GM19455 (cell line): Measurements from ENCODE around the gene SLC2A10.

Experiments
- ATAC-seq: cut with Tn5 transposase; IDR thresholded peaks from one replicate; pipeline ENCODE4 v1.9.1; 2021; ENCODE audit not compliant: unreplicated experiment

The SLC2A10 gene

GRCh38 chr20:46701986-46702385 lies 7.5 kb upstream of the SLC2A10 start:
- ATAC-seq: no peak

GRCh38 chr20:46702447-46703203 lies 6.8 kb upstream of the SLC2A10 start:
- no peak for ATAC-seq

- ATAC-seq: no peak
Observed at GRCh38 chr20:46703435-46703834, 6.0 kb upstream of the SLC2A10 start.

DNA sequence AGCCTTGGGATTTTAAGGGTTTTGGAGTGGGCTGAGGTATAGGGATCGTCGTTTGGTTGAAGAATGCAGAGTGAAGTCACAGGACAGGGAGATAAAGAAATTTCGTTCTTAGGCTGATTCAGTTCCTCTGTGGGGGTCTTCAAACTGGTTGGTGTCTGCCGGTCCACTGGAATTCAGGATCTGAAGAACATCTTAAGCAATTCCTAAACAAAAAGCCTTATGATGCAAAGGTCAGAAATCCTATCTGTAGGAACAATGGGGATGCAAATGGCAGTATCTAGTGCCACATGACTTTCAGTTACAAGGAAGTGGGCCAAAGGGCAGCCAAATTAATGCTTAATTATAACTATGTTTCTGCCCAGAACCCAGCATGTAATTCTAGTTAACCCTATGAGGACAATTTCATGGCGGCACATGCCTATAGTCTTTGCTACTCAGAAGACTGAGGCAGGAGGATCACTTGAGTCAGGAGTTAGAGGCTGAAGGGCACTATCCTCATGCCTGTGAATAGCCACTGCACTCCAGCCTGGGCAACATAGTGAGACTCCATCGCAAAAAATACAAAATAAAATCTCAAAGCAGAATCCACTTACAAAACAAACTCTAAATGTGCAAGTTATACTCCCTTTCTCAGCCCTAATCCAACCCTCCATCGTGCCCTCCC lies 4.6 kb upstream of the SLC2A10 start:
- no peak for ATAC-seq

DNA sequence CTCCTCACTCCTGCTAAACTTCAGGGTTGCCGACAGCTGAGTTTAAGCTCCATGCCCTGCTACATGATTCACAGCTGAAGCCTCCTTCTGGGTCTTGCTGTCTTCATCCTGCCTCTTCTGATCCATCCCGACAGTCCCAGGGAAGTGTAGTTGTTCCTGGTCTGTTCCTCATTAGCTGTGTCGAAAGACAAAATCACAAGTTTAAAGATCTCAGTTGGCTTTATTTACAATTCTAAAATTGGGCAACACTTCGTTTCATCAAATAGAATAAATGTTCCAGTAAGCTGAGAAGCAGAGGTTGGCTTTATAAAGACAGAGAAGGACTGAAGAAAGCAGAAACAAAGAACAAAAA lies 4.1 kb upstream of the SLC2A10 start:
- ATAC-seq: no peak

- no peak for ATAC-seq
Observed at GRCh38 chr20:46706242-46706641, 3.2 kb upstream of the SLC2A10 start.

GRCh38 chr20:46708172-46708860 lies 1.1 kb upstream of the SLC2A10 start:
- ATAC-seq: no peak

GRCh38 chr20:46709055-46709458 lies 392 bp upstream of the SLC2A10 start:
- no peak for ATAC-seq

DNA sequence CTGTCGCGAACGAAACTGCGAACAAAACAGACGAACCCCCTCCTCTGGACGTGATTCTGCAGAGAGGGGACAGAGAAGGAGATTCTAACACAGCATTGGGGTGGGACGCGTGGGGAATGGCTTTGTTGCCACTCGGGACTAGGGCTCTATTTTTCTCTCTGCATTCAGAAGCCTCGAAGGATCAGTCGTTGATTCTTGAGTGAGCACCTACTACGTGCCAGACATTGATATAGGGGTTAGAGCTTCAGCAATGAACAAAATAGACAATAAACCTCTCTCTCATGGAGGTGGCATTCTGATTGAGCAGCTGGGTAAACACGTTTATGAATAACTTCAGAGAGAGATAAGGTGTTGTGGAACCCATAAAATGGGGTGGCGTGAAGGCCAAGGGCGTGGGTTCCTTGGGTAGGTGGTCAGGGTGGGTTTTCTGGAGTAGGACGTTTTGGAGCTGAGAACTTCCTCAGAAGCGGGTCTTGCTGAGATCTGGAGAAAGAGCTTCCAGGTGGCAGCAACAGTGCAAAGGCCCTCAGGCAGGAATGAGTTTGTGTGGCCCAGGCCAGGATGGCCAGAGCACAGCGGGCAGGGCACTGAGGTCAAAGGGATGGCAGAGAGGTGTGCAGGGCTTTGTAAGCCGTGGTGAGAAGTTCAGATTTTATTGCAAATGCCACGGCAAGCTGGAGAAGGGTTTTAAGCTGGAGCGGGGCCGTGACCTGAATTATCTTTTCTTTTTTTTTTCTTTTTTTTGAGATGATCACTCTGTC lies 884 bp downstream of the SLC2A10 start:
- ATAC-seq: no peak

GRCh38 chr20:46712056-46712636 lies 2.7 kb downstream of the SLC2A10 start:
- ATAC-seq: no peak

DNA sequence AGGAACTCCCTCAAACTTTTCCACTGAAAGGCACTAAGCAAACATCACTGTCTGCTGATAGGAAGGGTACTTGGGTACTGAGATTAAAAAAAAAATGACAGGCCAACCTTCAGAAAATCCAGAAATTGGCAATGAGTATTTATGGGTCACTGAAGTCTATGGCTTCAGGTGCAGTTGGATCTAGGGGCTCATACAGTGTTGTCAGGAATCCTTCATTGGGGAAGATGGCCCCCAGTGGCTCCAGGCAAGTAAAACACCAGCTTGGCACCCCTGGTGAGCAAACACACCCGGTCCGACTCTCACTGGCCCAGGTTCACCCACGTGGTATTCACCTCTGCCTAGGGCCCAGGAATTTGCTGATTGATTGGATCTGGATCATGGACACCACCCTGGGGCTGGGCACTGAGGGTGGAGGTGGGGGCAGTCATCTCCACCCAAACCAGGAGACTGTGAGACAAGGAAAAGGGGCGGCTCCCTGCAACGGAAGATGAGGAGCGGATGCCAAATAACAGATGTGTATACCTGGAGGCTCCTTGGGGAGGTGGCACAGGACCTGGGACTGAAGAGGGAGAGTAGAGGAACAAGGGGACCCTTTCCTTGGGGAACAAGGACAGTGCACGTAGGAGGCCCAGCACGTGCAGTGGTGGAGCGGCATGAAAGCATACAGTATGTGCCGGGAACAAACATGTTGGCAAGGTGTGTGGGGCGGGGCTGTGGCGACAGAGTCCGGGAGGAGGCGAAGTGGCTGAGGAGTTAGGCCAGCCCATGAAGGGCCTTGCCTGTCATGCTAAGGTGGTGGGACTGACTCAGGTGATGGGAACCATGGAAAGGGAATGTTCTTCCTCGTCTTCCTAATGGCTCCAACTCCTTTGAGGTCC lies 4.7 kb downstream of the SLC2A10 start:
- ATAC-seq: no peak

GRCh38 chr20:46715292-46715756 lies 5.9 kb downstream of the SLC2A10 start:
- ATAC-seq: no peak

- ATAC-seq: no peak
Observed at GRCh38 chr20:46717818-46718541, 8.5 kb downstream of the SLC2A10 start.

DNA sequence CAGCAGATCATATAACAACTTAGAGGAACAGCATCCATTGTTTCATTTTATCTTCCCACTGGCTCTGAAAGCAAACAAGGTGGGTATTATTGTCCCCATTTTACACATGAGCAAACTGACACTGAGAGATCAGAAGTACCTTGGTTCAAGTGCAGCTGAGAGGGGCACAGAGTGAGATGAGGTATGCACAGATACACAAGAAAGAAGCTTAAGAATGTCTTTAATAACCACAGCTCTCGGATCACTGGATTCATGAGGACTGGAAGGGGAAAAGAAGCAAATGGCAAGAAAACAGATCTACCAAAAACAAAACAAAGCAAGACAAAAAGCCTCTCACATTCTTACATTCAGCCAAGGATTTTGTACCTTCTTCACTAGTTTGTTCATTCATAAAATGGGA lies 10.6 kb downstream of the SLC2A10 start:
- no peak for ATAC-seq

GRCh38 chr20:46720776-46721425 lies 11.5 kb downstream of the SLC2A10 start:
- no peak for ATAC-seq

- no peak for ATAC-seq
Observed at GRCh38 chr20:46721476-46721875, 12.0 kb downstream of the SLC2A10 start.

GRCh38 chr20:46722450-46722849 lies 13.0 kb downstream of the SLC2A10 start:
- ATAC-seq: no peak

GRCh38 chr20:46723039-46723438 lies 13.6 kb downstream of the SLC2A10 start:
- ATAC-seq: no peak
